MCF 10A (cell line): ENCODE measurements around the gene ARHGEF10L. TPM values are rescaled to one million over a fixed set of nuclear protein-coding genes. Genes with fewer than 3 reads are reported as not detected.

Source experiments
- BruUV-seq: library from RNA; stranded (reverse); fragments of 400-500 nt; replicated peaks from 2 replicates; lab custom pipeline; 2021; lab: Mats Ljungman, UMichigan
- CTCF ChIA-PET: fragments of 300-600 bp; sonication (Branson Sonifier 250); formaldehyde crosslinking; extraction: SDS; loops from one replicate; lab custom pipeline; 2021; ENCODE audit warnings: antibody characterized with exemption, inconsistent platforms; lab: Yijun Ruan, JAX
- POLR2A ChIA-PET: fragments of 300-600, 350-650 bp; sonication (Branson Sonifier 250); formaldehyde crosslinking; extraction: SDS; loops from one replicate; lab custom pipeline; 2020; ENCODE audit warnings: antibody characterized with exemption, inconsistent platforms; lab: Yijun Ruan, JAX
- DNase-seq: peaks from one replicate; pipeline ENCODE4 v3.0.0-alpha.2; 2018; ENCODE audit not compliant: unreplicated experiment
- H3K27ac Mint-ChIP-seq: one replicate; pipeline ENCODE4 v1.8.0; 2022; ENCODE audit warnings: mild to moderate bottlenecking, low read depth, mixed read lengths; ENCODE audit not compliant: unreplicated experiment
- H3K27me3 Mint-ChIP-seq: one replicate; pipeline ENCODE4 v1.8.0; 2022; ENCODE audit warnings: mixed read lengths; ENCODE audit not compliant: insufficient read depth, unreplicated experiment
- H3K36me3 Mint-ChIP-seq: one replicate; pipeline ENCODE4 v1.8.0; 2022; ENCODE audit warnings: mild to moderate bottlenecking, moderate library complexity, mixed read lengths; ENCODE audit not compliant: insufficient read depth, unreplicated experiment
- H3K4me1 Mint-ChIP-seq: one replicate; pipeline ENCODE4 v1.8.0; 2022; ENCODE audit warnings: mixed read lengths; ENCODE audit not compliant: insufficient read depth, unreplicated experiment
- H3K4me3 Mint-ChIP-seq: one replicate; pipeline ENCODE4 v1.8.0; 2022; ENCODE audit warnings: mild to moderate bottlenecking, moderate library complexity, mixed read lengths; ENCODE audit not compliant: unreplicated experiment
- H3K9me3 Mint-ChIP-seq: one replicate; pipeline ENCODE4 v1.8.0; 2022; ENCODE audit warnings: mixed read lengths; ENCODE audit not compliant: unreplicated experiment
- CTCF ChIP-seq: fragments of 200-600 bp; IDR thresholded peaks from one replicate; pipeline ENCODE4 v1.8.0; 2022; ENCODE audit warnings: antibody characterized with exemption, mild to moderate bottlenecking; ENCODE audit not compliant: unreplicated experiment
- intact Hi-C: fragments of 100-400 bp; cut with micrococcal nuclease; formaldehyde crosslinking; loops from 2 replicates; pipeline ENCODE4 v1.14.1; 2022
- total RNA-seq: library from RNA; stranded (reverse); gene quantifications from 2 replicates; pipeline ENCODE4 v1.2.3, GENCODE V29; 2022

Gene ARHGEF10L
- total RNA-seq, 1 experiment from 2014 or later = 5.0 TPM

GRCh38 chr1:17723684-17724083, 184.2 kb downstream of the ARHGEF10L start:
- intact Hi-C loops = no loop called here
- Mint-ChIP-seq H3K27ac (no peak overlapping the region), H3K4me3 (no peak overlapping the region), H3K4me1 (no peaks in the 10 kb centered on the region), H3K9me3 (peaks cover 8% of the 10 kb centered on the region), H3K27me3 (no peaks in the 10 kb centered on the region), H3K36me3 (no peaks in the 10 kb centered on the region)
- DNase-seq = no peak
- CTCF ChIA-PET = interaction anchor here (0.6 kb wide), 1 partner anchor 216 kb away, joined by 3 read pairs; no protein-coding TSS in a partner anchor
- no peak for TF ChIP-seq CTCF
- POLR2A ChIA-PET = no interaction called here
- BruUV-seq = no TSS peak

- no peak for DNase-seq
- CTCF ChIA-PET = interaction anchor here (0.6 kb wide), 1 partner anchor 216 kb away, joined by 3 read pairs; no protein-coding TSS in a partner anchor
- H3K27me3 Mint-ChIP-seq = no peaks in the 10 kb centered on the region
- POLR2A ChIA-PET = no interaction called here
- BruUV-seq = no TSS peak
- H3K27ac Mint-ChIP-seq = no peak overlapping the region
- H3K4me1 Mint-ChIP-seq = no peaks in the 10 kb centered on the region
- TF ChIP-seq CTCF = no peak
- H3K36me3 Mint-ChIP-seq = no peaks in the 10 kb centered on the region
- no peak overlapping the region for H3K4me3 Mint-ChIP-seq
- intact Hi-C loops = no loop called here
- peaks cover 8% of the 10 kb centered on the region for H3K9me3 Mint-ChIP-seq
These were observed 184.7 kb downstream of the ARHGEF10L start for GRCh38 chr1:17724150-17724549.

- no TSS peak for BruUV-seq
- intact Hi-C loops = no loop called here
- Mint-ChIP-seq H3K9me3 (peaks cover 8% of the 10 kb centered on the region), H3K4me1 (no peaks in the 10 kb centered on the region), H3K27me3 (no peaks in the 10 kb centered on the region), H3K4me3 (no peak overlapping the region), H3K27ac (no peak overlapping the region), H3K36me3 (no peaks in the 10 kb centered on the region)
- CTCF ChIA-PET = interaction anchor here (0.7 kb wide), 1 partner anchor 9 kb away, joined by 4 read pairs; no protein-coding TSS in a partner anchor
- POLR2A ChIA-PET = no interaction called here
- DNase-seq = peak; percentile 29
- no peak for TF ChIP-seq CTCF
These were observed 185.7 kb downstream of the ARHGEF10L start for GRCh38 chr1:17725084-17725719.

- Mint-ChIP-seq H3K9me3 (peaks cover 8% of the 10 kb centered on the region), H3K4me3 (no peak overlapping the region), H3K27me3 (no peaks in the 10 kb centered on the region), H3K27ac (no peak overlapping the region), H3K4me1 (no peaks in the 10 kb centered on the region), H3K36me3 (no peaks in the 10 kb centered on the region)
- no peak for DNase-seq
- CTCF ChIA-PET = no interaction called here
- BruUV-seq = no TSS peak
- TF ChIP-seq CTCF = no peak
- intact Hi-C loops = no loop called here
- POLR2A ChIA-PET = no interaction called here
These were observed 186.5 kb downstream of the ARHGEF10L start for GRCh38 chr1:17725811-17726582.
